HEK293T (cell line): ENCODE measurements around the gene PLA2G7.
"Not testable (repeated sequence)": the region's sequence is repeated elsewhere in the genome, so short reads cannot be mapped to it uniquely, and the experiment has no call there.

Source experiments
- CTCF ChIA-PET: fragments of 350-600 bp; formaldehyde crosslinking; extraction: SDS; loops from one replicate; lab custom pipeline; 2021; ENCODE audit warnings: antibody characterized with exemption, inconsistent platforms; lab: Yijun Ruan, JAX
- POLR2A ChIA-PET: fragments of 350-600 bp; formaldehyde crosslinking; extraction: SDS; loops from one replicate; lab custom pipeline; 2020; ENCODE audit warnings: antibody characterized with exemption, inconsistent platforms; lab: Yijun Ruan, JAX
- DNase-seq: peaks from one replicate; pipeline ENCODE4 v3.0.0; 2012; ENCODE audit warnings: mixed read lengths; ENCODE audit errors: extremely low spot score
- ARNT ChIP-seq: fragments of 450-650 bp; IDR thresholded peaks from 2 replicates; pipeline ENCODE4 v1.6.1; 2017; ENCODE audit warnings: mild to moderate bottlenecking
- BHLHE40 ChIP-seq: fragments of 450-650 bp; IDR thresholded peaks from 2 replicates; pipeline ENCODE4 v1.6.1; 2016; ENCODE audit warnings: mild to moderate bottlenecking, moderate library complexity, borderline replicate concordance
- CTBP1 ChIP-seq: fragments of 450-650 bp; IDR thresholded peaks from 2 replicates; pipeline ENCODE4 v1.6.1; 2016; ENCODE audit warnings: borderline replicate concordance
- ELF4 ChIP-seq: fragments of 450-650 bp; IDR thresholded peaks from 2 replicates; pipeline ENCODE4 v1.6.1; 2017; ENCODE audit warnings: antibody characterized with exemption
- FOXA1 ChIP-seq: fragments of 450-650 bp; IDR thresholded peaks from 2 replicates; pipeline ENCODE4 v1.6.1; 2016; ENCODE audit warnings: mild to moderate bottlenecking
- FOXK2 ChIP-seq: fragments of 450-650 bp; IDR thresholded peaks from 2 replicates; pipeline ENCODE4 v1.6.1; 2016; ENCODE audit warnings: mild to moderate bottlenecking
- FOXM1 ChIP-seq: fragments of 450-650 bp; IDR thresholded peaks from 2 replicates; pipeline ENCODE4 v1.6.1; 2017; ENCODE audit warnings: mild to moderate bottlenecking, borderline replicate concordance
- HDGF ChIP-seq: fragments of 450-650 bp; IDR thresholded peaks from 2 replicates; pipeline ENCODE4 v1.6.1; 2017; ENCODE audit warnings: antibody characterized with exemption, borderline replicate concordance
- L3MBTL2 ChIP-seq: fragments of 450-650 bp; conservative IDR thresholded peaks from 2 replicates; pipeline ENCODE4 v1.6.1; 2016; ENCODE audit warnings: mild to moderate bottlenecking
- LEF1 ChIP-seq: fragments of 450-650 bp; IDR thresholded peaks from 2 replicates; pipeline ENCODE4 v1.6.1; 2017; ENCODE audit warnings: mild to moderate bottlenecking, borderline replicate concordance
- NFRKB ChIP-seq: fragments of 450-650 bp; IDR thresholded peaks from 2 replicates; pipeline ENCODE4 v1.6.1; 2016; ENCODE audit warnings: mild to moderate bottlenecking, moderate library complexity
- PKNOX1 ChIP-seq: fragments of 450-650 bp; IDR thresholded peaks from 2 replicates; pipeline ENCODE4 v1.6.1; 2016
- SP1 ChIP-seq: fragments of 450-650 bp; IDR thresholded peaks from 2 replicates; pipeline ENCODE4 v1.6.1; 2017
- SUZ12 ChIP-seq: fragments of 450-650 bp; IDR thresholded peaks from 2 replicates; pipeline ENCODE4 v1.6.1; 2016; ENCODE audit warnings: mild to moderate bottlenecking
- TARDBP ChIP-seq: fragments of 450-650 bp; IDR thresholded peaks from 2 replicates; pipeline ENCODE4 v1.6.1; 2016
- ZNF384 ChIP-seq: fragments of 450-650 bp; IDR thresholded peaks from 2 replicates; pipeline ENCODE4 v1.6.1; 2016

The PLA2G7 gene

DNA sequence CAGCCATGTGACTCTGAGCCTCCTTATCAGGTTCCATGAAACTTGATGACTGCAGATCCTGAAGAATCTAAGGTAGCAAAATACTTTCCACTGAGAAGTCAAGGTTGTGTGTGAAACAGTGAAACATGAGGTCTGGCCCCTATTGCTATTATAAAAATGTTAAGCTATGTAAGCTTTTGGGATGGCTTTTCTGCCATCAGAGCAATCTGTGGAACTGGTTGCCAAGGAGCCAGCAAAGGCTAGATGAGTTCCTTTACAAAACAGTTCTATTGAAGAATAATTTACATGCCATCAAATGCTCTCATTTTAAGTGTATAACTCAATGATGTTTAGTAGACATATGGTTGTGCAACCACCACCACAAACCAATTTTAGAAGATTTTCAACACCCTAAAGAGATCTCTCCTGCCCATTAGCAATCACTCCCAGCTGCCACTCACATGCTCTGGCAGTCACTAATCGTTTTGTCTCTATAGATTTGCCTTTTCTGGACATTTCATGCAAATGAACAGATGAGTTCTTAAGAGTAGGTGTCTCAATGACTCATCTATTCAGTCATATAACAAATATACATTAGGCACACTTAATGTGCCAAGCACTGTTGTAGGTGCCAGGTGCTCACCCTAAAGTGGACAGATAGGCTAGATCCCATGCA is 38.2 kb upstream of the PLA2G7 start:
- ChIA-PET POLR2A (no interaction called here), CTCF (no interaction called here)
- TF ChIP-seq ZNF384 (no peak), NFRKB (no peak), PKNOX1 (no peak), ELF4 (no peak), CTBP1 (no peak), SP1 (no peak), LEF1 (no peak), ARNT (no peak), BHLHE40 (no peak), SUZ12 (no peak), FOXK2 (no peak), HDGF (no peak), FOXA1 (no peak), L3MBTL2 (no peak), TARDBP (no peak)
- DNase-seq = no peak

DNA sequence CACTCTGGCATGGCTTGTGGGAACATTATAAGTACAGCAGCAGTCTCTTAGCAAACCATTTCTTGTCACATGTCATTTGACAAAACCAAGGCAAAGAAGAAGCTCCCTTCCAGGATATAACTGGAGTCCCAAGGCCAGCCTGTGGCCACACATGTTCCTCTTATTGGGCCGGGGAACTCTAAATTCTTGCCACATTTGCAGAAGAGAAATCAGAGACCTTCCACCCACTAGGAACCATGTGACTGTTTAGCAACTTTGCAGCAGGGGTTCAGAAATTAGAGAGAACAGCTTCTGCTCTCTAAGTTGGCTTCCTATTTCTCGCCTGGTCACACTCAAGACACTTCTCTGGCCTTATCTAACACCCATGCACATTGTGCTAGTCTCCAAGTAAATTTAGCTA is 37.6 kb upstream of the PLA2G7 start:
- ChIA-PET POLR2A (no interaction called here), CTCF (no interaction called here)
- DNase-seq = no peak
- TF ChIP-seq SP1 (no peak), ELF4 (no peak), ZNF384 (no peak), BHLHE40 (no peak), FOXK2 (no peak), FOXM1 (no peak), LEF1 (no peak), SUZ12 (no peak), HDGF (no peak), PKNOX1 (no peak), TARDBP (no peak), L3MBTL2 (no peak), NFRKB (no peak), ARNT (no peak), FOXA1 (no peak), CTBP1 (no peak)

DNA sequence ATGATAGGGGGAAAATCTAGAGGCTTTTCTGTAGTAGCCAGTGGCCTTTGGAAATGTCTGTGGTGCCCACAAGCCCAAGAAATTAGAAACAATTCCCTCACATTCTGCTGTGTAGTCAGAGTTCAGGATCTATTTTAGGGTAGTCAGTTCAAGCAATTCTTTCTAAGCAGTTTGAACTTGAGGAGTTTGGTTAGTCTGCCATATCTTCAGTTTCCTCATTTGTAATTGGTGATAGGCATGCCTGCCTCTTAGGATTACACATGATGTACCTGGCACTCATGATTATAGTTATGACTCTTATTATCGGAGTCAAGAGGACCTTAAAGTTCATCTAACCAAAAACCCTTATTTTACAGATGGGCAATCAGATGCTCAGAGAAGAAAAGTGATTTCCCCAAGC is 36.8 kb upstream of the PLA2G7 start:
- TF ChIP-seq NFRKB (no peak), ZNF384 (no peak), HDGF (no peak), ELF4 (no peak)
- ChIA-PET POLR2A (no interaction called here), CTCF (no interaction called here)

DNA sequence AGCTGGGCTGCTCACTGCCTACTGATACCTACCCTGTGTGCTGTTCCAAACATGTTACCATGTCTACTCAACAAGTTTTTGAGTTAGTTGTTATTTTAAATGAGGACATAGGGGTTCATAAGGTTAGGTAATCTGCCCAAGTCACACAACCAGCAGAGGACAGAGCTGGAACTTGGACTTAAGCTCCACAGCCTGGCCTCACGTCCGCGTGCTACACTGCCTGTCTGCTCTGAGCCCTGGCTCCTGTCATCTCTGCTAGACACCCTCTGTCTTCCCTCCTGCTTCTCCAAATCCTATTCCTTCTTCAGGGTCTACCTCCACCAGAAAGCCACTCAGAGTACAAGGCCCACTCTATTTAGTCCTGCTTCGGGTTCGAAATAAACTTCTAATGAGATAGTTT is 29.8 kb upstream of the PLA2G7 start:
- TF ChIP-seq ZNF384 = no peak
- no peak for TF ChIP-seq FOXA1
- TF ChIP-seq FOXK2 = no peak
- no peak for TF ChIP-seq CTBP1
- TF ChIP-seq SP1 = no peak
- no peak for TF ChIP-seq SUZ12
- no peak for TF ChIP-seq PKNOX1
- no peak for TF ChIP-seq HDGF
- TF ChIP-seq ELF4 = no peak
- TF ChIP-seq BHLHE40 = no peak
- no peak for TF ChIP-seq L3MBTL2
- TF ChIP-seq LEF1 = no peak
- no peak for TF ChIP-seq ARNT
- no peak for TF ChIP-seq FOXM1
- TF ChIP-seq NFRKB = no peak
- no peak for TF ChIP-seq TARDBP
- POLR2A ChIA-PET = no interaction called here
- no peak for DNase-seq
- CTCF ChIA-PET = no interaction called here

More for the DNA sequence above, 36.8 kb upstream of the PLA2G7 start:
- no peak for DNase-seq

- POLR2A ChIA-PET, DNase-seq, CTCF ChIA-PET: not testable (repeated sequence)
Measured at GRCh38 chr6:46764280-46764679, 29.1 kb upstream of the PLA2G7 start.

GRCh38 chr6:46763466-46763865 is 28.3 kb upstream of the PLA2G7 start:
- ChIA-PET CTCF (no interaction called here), POLR2A (no interaction called here)
- TF ChIP-seq FOXK2 (no peak), LEF1 (no peak), SUZ12 (no peak), PKNOX1 (no peak), TARDBP (no peak), FOXM1 (no peak), BHLHE40 (no peak), NFRKB (no peak), HDGF (no peak), FOXA1 (no peak), ARNT (no peak), SP1 (no peak), ELF4 (no peak), CTBP1 (no peak), ZNF384 (no peak), L3MBTL2 (no peak)
- DNase-seq = no peak
